Measurements from ENCODE around the gene SF3B2. TPM values are rescaled to one million over a fixed set of nuclear protein-coding genes. Genes with fewer than 3 reads are reported as not detected.

SF3B2 gene
- total RNA-seq, 1 donor from 2014 or later = 70.4 TPM

- ATAC-seq (peak; percentile 72), DNase-seq (peak; percentile 82)
- intact Hi-C loops (cut with micrococcal nuclease) = no loop called here
Observed at GRCh38 chr11:66045177-66045639, 7.0 kb upstream of the SF3B2 start.

GRCh38 chr11:66046901-66047300 lies 5.3 kb upstream of the SF3B2 start:
- no peak for ATAC-seq
- no peak for DNase-seq
- intact Hi-C loops (cut with micrococcal nuclease) = no loop called here

- ATAC-seq (no peak), DNase-seq (peak; percentile 44)
- intact Hi-C loops (cut with micrococcal nuclease) = no loop called here
Observed at GRCh38 chr11:66047541-66048365, 4.4 kb upstream of the SF3B2 start.

DNA sequence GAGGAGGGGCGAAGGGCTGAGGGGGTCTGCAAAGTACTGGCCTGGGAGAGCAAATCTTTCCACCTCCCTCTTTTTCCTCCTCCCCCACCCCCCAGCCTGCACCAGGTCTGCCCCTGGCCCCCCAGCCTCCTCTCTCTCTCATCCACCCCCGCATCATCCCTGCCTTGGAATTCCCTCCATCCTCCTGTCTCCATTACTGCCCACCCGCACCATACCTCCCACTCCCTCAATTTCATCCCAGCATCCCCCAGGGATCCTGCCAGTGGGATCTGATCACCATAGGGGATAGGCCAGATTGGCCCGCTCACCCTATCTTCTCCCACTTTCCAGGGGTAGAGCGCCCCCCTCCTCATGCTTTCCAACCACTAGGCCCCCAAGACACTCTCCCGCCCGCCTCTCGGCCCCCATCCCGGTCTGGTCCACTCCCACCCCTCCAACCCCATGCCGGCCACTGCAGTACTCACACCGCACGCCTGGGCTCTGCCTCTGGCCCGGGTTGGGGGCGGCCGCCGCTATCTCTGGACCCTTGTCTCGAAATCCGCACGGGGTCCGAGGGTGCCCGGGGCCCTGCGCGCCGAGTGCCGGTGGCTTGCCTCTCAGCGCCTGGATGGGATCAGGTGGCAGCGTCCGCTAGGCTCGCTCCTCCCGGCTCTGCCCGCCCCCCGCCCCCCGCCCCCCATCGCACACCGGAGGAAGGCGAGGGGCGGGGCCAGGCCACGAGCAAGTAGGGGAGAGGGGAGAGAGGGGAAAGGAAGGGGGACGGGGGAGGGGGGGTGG lies 3.4 kb upstream of the SF3B2 start, which contains the start of gene GAL3ST3:
Gene GAL3ST3, minus strand, starts transcription at position 615 of the 777 bp plus-strand sequence. CDS start 3,746 bp downstream, outside the sequence.
- peak; percentile 39 for DNase-seq
- no peak for ATAC-seq
- intact Hi-C loops (cut with micrococcal nuclease) = no loop called here

GRCh38 chr11:66050581-66051231 lies 1.5 kb upstream of the SF3B2 start:
- DNase-seq = no peak
- no peak for ATAC-seq
- intact Hi-C loops (cut with micrococcal nuclease) = no loop called here

- ATAC-seq (no peak), DNase-seq (no peak)
- intact Hi-C loops (cut with micrococcal nuclease) = no loop called here
Observed at GRCh38 chr11:66051371-66051765, 796 bp upstream of the SF3B2 start.

DNA sequence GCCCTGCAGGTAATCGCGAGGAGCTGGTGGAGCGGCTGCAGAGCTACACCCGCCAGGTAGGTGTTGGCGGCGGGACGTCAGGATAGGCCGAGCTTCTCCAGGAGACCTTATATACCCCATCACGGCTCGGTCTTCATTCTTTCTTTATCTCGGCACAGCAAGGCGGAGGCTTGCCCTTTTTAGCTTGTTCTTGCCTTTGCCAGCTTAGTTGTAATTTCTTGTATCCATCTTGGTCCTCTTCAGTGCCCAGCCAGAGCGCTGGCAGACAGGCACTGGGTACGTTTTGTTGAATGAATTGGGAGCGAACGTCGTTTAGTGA lies 459 bp downstream of the SF3B2 start:
- intact Hi-C loops (cut with micrococcal nuclease) = no loop called here
- ATAC-seq = no peak
- no peak for DNase-seq

GRCh38 chr11:66055021-66055420 lies 2.9 kb downstream of the SF3B2 start:
- no peak for ATAC-seq
- intact Hi-C loops (cut with micrococcal nuclease) = no loop called here
- DNase-seq = no peak

DNA sequence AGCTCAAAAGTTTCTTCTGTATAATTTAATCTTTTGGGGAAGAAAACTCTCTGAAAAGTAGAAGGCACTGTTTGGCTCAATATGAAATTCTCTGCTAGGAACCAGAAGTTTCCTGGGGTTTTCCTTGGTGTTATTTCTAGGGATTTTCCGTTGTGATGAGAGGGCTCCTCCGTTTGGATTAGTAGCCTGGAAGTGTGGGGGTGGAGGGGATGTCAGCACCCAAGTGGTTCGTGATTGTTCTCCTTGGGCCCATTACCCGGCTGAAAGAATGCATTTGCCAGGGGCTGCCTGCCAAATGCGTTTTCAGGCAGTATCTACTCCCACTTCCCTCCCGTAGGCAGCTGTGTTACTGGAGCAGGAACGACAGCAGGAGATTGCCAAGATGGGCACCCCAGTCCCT lies 4.3 kb downstream of the SF3B2 start:
- DNase-seq (no peak), ATAC-seq (no peak)
- intact Hi-C loops (cut with micrococcal nuclease) = no loop called here

DNA sequence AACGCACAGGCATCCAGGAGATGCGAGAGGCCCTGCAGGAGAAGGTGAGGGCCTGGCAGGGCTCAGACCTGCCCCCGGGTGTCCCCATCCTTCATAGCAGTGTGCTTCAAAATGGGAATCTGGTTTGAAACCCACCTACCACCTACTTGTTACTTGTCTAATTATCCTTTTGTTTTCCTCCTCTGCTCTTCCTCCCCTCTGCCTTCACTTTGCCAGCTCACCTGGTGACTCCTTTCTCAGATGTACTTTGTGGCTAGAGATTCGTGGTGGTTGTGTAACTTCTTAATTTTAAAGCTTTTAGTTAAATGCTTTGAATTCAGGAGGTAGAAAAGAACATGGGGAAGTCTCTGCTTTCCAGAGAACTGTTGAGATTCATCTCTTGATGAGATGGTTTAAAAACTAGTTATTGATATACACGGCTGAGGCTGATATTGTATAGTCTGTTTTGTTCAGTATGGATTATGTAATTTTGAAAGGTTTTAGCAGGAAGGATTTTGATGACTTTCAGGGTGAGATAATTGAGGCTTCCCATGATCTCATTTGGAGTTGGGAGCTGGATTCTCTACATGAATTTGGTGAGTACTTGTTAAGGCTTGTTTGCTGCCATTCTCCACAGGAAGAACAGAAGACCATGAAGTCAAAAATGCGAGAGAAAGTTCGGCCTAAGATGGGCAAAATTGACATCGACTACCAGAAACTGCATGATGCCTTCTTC lies 8.0 kb downstream of the SF3B2 start:
- ATAC-seq = no peak
- intact Hi-C loops (cut with micrococcal nuclease) = no loop called here
- no peak for DNase-seq

GRCh38 chr11:66061268-66061667 lies 9.1 kb downstream of the SF3B2 start:
- intact Hi-C loops (cut with micrococcal nuclease) = no loop called here
- no peak for DNase-seq
- no peak for ATAC-seq

DNA sequence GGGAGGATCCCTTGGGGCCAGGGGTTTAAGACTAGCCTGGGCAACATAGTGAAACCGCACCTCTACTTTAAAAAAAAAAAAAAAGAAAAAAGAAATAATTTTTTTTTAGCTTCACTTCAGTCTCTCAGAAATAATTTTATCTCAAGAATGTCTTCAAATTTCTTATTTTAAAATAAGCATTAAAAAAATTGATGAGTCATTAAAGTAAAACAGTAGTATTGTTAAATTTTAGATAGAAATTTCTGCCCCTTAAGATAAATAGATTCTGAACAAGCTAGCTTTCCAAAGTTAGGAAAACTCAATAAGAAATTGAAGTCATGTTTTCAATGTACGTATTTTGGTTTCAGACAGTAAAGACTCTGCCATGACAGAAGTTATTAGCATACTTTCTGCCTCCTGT lies 10.2 kb downstream of the SF3B2 start:
- DNase-seq (no peak), ATAC-seq (no peak)
- intact Hi-C loops (cut with micrococcal nuclease) = no loop called here

DNA sequence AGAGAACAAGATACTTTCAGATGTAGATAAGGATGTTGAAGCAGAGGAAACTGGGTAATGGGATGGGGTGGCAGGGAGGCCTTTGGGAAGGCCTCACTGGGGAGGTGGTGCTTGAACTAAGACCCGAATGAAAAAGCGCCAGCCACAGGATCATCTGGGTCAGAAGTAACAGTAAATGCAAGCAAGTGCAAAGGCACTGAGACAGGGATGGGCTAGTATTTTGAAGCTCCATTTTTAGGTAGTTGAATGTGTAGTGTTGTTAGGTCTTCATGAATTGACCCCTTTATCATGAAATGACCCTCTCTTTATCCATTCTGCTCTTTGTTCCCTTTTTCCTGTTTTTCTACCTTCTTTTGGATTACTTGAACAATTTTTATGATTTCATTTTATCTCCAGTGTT lies 11.7 kb downstream of the SF3B2 start:
- no peak for DNase-seq
- ATAC-seq = no peak
- intact Hi-C loops (cut with micrococcal nuclease) = no loop called here

DNA sequence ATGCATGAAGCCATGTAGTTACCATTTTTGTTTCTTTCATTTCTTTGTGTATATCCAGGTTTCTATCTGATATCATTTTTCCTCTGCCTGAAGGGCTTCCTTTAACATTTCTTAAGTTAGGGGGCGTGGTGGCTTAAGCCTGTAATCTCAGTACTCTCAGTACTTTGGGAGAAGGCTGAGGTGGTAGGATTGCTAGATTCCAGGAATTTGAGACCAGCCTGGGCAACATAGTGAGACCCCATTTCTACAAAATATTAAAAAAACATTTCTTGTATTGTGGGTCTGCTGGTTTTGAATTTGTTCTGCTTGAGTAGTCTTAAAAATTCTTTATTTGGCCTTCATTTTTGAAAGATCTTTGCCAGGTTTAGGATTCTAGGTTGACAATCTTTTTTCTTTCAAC lies 12.4 kb downstream of the SF3B2 start:
- intact Hi-C loops (cut with micrococcal nuclease) = no loop called here
- DNase-seq = no peak
- ATAC-seq = no peak

DNA sequence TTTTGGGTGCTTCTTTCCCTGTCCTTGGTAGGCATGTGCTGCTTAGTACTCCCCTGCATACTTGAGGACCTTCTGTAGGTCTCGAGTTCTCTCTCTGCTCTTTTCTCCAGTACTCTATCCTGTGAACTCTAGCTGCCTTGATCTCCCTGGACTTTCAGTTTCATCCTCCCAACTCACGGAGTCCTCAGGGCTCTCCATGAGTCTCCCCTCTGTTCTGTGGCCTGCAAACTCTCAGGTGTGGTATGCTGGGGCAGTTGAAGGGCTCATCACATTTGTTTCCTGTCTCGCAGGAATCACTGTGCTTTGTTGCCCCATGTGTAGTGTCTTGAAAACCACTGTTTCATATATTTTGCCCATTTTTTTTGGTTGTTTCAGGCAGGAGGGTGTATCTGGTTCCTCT lies 14.6 kb downstream of the SF3B2 start:
- ATAC-seq (no peak), DNase-seq (no peak)
- intact Hi-C loops (cut with micrococcal nuclease) = no loop called here

GRCh38 chr11:66067640-66068039 lies 15.5 kb downstream of the SF3B2 start:
- ATAC-seq (no peak), DNase-seq (no peak)
- intact Hi-C loops (cut with micrococcal nuclease) = no loop called here

- intact Hi-C loops (cut with micrococcal nuclease) = no loop called here
- ATAC-seq = peak; percentile 43
- DNase-seq = peak; percentile 83
Observed at GRCh38 chr11:66068154-66068821, 16.1 kb downstream of the SF3B2 start.

DNA sequence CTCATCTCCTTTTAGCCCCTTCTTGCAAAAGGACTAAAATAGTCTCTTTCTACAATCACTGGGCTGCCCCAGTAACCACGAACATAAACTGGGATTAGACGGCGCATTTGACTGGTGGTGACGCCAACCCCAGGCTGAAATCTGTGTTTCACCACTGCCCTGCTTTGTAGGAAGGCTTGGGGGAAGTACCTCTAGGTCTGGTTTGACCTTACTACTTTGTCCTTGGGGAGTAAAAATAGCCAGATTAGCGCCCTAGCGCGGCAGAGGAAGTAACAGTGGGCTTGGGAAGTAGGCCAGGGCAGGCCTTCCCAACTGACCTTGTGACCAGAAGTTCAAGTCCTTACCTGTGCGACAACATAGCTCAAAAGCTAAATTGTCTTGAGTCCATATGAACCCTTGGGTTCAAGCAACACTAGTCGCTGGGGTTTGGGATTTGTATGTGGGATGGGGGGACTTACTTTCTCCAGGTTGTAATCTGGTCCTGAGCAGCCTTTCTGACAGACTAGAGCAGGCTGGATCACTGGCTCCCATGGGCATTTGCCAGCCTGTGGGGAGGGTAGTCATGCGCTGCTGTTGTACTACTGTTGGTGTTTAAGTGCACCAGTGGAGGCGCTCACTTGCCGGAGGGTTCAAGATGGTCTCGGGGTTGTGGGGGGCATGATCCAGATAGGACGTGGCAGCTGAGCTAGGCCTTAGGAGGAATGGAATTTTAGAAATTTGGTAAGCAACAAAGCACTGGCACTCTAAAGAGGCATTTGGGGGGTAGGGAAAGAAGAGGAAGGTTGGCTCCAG lies 17.0 kb downstream of the SF3B2 start:
- peak; percentile 64 for ATAC-seq
- intact Hi-C loops (cut with micrococcal nuclease) = no loop called here

More for the DNA sequence above, 17.0 kb downstream of the SF3B2 start:
- DNase-seq = peak; percentile 66
